ENCODE measurements around the gene OVAAL. TPM values are rescaled to one million over a fixed set of nuclear protein-coding genes. Genes with fewer than 3 reads are reported as not detected.

OVAAL gene
- polyA plus RNA-seq (2013, experiment 1 of 4) = not detected
- not detected for polyA plus RNA-seq (2013, experiment 2 of 4)
- not detected for polyA plus RNA-seq (2013, experiment 3 of 4)
- not detected for polyA plus RNA-seq (2013, experiment 4 of 4)

DNA sequence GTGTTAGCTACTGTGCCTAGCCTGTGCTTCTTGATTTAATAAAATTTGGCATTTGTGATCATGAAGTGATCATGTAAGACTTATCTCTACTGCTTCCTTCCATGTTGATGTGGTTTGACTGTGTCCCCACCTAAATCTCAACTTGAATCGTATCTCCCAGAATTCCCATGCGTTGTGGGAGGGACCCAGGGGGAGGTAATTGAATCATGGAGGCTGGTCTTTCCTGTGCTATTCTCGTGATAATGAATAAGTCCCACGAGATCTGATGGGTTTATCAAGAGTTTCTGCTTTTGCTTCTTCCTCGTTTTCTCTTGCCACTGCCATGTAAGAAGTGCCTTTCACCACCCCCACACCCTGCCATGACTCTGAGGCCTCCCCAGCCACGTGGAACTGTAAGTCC is at the start of gene OVAAL:
Gene OVAAL (plus strand): TSS at position 301 of the 400 bp plus-strand sequence.
- WGBS, 2 experiments = 86 to 87% methylated on average over 6 of the region's 6 CpGs
- Histone ChIP-seq H3K4me3 (ENCODE audit: insufficient read depth, low read depth, low read length) (no peak within 1 kb of the TSS), H3K27ac (ENCODE audit: insufficient read depth, low read depth, low read length, poor library complexity, severe bottlenecking) (no peak within 1 kb of the TSS), H3K4me1 (ENCODE audit: control insufficient read depth, insufficient read depth, low read length) (no peaks in the 10 kb centered on the region), H3K9me3 (ENCODE audit: control insufficient read depth, low read length) (no peaks in the 10 kb centered on the region), H3K36me3 (ENCODE audit: control insufficient read depth, insufficient read depth, low read length) (no peaks in the 10 kb centered on the region), H3K27me3 (ENCODE audit: control insufficient read depth, insufficient read depth, low read length, poor library complexity, severe bottlenecking) (no peaks in the 10 kb centered on the region)

DNA sequence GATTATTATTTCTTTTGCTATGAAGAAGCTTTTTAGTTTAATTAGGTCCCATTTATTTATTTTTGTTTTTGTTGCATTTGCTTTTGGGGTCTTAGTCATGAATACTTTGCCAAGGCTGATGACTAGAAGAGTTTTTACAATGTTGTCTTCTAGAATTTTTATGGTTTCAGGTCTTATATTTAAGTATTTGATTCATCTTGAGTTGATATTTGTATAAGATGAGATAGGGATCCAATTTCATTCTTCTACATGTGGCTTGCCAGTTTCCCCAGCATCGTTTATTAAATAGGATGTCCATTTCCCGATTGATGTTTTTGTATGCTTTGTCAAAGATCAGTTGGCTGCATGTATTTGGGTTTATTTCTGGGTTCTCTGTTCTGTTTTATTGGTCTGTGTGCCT is 47.9 kb upstream of the OVAAL start:
- H3K27me3 ChIP-seq (ENCODE audit: control insufficient read depth, insufficient read depth, low read length, poor library complexity, severe bottlenecking) = no peaks in the 10 kb centered on the region
- WGBS, 2 experiments = 89 to 95% methylated on average over 2 of the region's 2 CpGs
- H3K9me3 ChIP-seq (ENCODE audit: control insufficient read depth, low read length) = no peaks in the 10 kb centered on the region
- no peaks in the 10 kb centered on the region for H3K36me3 ChIP-seq (ENCODE audit: control insufficient read depth, insufficient read depth, low read length)
- no peak overlapping the region for H3K4me3 ChIP-seq (ENCODE audit: insufficient read depth, low read depth, low read length)
- H3K27ac ChIP-seq (ENCODE audit: insufficient read depth, low read depth, low read length, poor library complexity, severe bottlenecking) = no peak overlapping the region
- no peaks in the 10 kb centered on the region for H3K4me1 ChIP-seq (ENCODE audit: control insufficient read depth, insufficient read depth, low read length)

DNA sequence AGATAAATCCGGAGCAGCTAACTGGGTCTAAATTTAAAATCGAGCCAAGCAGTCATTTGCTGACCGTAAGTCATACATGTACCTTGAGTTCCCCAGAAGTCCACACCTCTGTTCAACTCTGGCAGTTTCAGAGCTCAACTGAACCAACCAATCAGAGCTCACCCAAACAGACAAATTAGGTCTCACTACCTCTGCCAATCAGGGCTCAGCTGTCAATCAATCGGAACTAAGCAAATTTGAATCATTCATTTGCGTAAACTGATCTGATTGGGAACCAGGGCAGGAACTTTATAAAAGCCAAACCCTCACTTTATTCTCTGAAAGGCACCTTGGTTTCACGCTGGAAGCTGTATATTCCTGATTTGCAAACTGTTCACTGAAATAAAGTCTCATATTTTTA is 45.2 kb upstream of the OVAAL start:
- H3K4me3 ChIP-seq (ENCODE audit: insufficient read depth, low read depth, low read length) = no peak overlapping the region
- 93 to 97% methylated on average over 6 of the region's 6 CpGs for WGBS, 2 experiments

DNA sequence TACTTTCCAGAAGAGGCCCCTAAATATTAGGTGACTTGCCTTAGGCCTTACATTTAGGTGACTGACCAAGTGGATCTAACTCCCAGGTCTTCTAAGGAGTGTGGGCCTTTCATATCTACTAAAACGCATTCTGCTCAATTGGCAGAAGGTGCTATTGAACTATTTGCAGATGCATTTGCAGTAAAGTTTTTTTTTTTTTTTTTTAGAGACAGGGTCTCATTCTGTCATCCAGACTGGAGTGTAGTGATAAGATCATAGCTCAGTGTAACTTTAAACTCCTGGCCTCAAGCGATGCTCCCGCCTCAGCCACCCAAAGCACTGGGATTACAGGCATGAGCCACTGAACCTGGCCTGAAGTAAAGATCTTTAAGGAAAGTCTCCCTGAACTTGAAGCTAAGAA is 43.4 kb upstream of the OVAAL start:
- Histone ChIP-seq H3K36me3 (ENCODE audit: control insufficient read depth, insufficient read depth, low read length) (no peaks in the 10 kb centered on the region), H3K4me1 (ENCODE audit: control insufficient read depth, insufficient read depth, low read length) (no peaks in the 10 kb centered on the region), H3K27ac (ENCODE audit: insufficient read depth, low read depth, low read length, poor library complexity, severe bottlenecking) (no peak overlapping the region), H3K4me3 (ENCODE audit: insufficient read depth, low read depth, low read length) (no peak overlapping the region), H3K9me3 (ENCODE audit: control insufficient read depth, low read length) (no peaks in the 10 kb centered on the region), H3K27me3 (ENCODE audit: control insufficient read depth, insufficient read depth, low read length, poor library complexity, severe bottlenecking) (no peaks in the 10 kb centered on the region)
- WGBS, 2 experiments = 73 to 83% methylated on average over 3 of the region's 3 CpGs

More for the DNA sequence above, 45.2 kb upstream of the OVAAL start:
- Histone ChIP-seq H3K4me1 (ENCODE audit: control insufficient read depth, insufficient read depth, low read length) (no peaks in the 10 kb centered on the region), H3K36me3 (ENCODE audit: control insufficient read depth, insufficient read depth, low read length) (no peaks in the 10 kb centered on the region), H3K27me3 (ENCODE audit: control insufficient read depth, insufficient read depth, low read length, poor library complexity, severe bottlenecking) (no peaks in the 10 kb centered on the region), H3K27ac (ENCODE audit: insufficient read depth, low read depth, low read length, poor library complexity, severe bottlenecking) (no peak overlapping the region), H3K9me3 (ENCODE audit: control insufficient read depth, low read length) (no peaks in the 10 kb centered on the region)

DNA sequence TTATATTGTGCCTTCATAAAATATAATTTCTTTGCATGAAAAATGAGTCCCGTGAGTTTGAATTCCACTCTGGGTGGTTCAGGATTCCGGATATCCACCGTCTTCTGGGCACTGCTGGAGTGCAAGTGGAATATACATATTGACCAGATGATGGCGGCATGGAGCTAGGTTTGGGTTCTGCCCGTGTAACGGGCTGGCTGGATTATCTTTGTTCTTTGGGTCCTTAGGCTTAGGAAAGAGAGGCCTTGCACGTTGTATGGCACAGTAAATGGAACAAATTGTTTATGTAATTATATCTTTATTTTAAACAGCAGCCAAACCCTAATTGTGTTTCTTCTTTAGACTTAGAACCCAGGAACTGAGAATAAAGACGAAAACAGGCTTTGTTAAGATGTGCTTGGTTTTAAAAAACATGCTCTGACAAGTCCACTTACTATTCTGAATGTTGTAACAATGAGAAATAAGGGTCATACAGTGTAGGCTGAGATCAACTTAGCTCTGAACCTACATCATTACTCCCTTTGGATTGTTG is 42.8 kb upstream of the OVAAL start:
- Histone ChIP-seq H3K9me3 (ENCODE audit: control insufficient read depth, low read length) (no peaks in the 10 kb centered on the region), H3K27me3 (ENCODE audit: control insufficient read depth, insufficient read depth, low read length, poor library complexity, severe bottlenecking) (no peaks in the 10 kb centered on the region), H3K4me1 (ENCODE audit: control insufficient read depth, insufficient read depth, low read length) (no peaks in the 10 kb centered on the region), H3K36me3 (ENCODE audit: control insufficient read depth, insufficient read depth, low read length) (no peaks in the 10 kb centered on the region), H3K27ac (ENCODE audit: insufficient read depth, low read depth, low read length, poor library complexity, severe bottlenecking) (no peak overlapping the region), H3K4me3 (ENCODE audit: insufficient read depth, low read depth, low read length) (no peak overlapping the region)
- 9 to 12% methylated on average over 7 to 8 of the region's 8 CpGs for WGBS, 2 experiments

DNA sequence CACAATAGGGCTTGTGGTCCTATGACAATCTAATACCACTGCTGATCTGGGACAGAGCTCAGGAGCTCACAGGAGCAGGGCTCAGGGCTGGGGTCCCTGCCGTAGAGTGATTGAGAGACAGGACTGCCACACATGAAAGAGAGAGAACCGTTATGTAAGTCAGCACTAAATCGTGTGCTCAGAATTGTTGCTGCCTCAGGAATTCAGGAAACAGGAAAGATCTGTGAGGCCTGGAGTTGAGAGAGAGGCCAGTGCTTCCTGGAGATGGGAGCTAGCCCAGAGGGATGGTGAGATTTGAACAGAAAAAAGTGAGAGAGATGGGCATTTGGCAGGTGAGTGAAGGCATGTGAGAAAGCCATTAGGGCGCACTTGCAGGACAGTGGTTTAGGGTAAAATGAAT is 38.9 kb upstream of the OVAAL start:
- H3K27ac ChIP-seq (ENCODE audit: insufficient read depth, low read depth, low read length, poor library complexity, severe bottlenecking) = no peak overlapping the region
- H3K4me1 ChIP-seq (ENCODE audit: control insufficient read depth, insufficient read depth, low read length) = no peaks in the 10 kb centered on the region
- WGBS, 2 experiments = 80 to 84% methylated on average over 4 of the region's 4 CpGs

DNA sequence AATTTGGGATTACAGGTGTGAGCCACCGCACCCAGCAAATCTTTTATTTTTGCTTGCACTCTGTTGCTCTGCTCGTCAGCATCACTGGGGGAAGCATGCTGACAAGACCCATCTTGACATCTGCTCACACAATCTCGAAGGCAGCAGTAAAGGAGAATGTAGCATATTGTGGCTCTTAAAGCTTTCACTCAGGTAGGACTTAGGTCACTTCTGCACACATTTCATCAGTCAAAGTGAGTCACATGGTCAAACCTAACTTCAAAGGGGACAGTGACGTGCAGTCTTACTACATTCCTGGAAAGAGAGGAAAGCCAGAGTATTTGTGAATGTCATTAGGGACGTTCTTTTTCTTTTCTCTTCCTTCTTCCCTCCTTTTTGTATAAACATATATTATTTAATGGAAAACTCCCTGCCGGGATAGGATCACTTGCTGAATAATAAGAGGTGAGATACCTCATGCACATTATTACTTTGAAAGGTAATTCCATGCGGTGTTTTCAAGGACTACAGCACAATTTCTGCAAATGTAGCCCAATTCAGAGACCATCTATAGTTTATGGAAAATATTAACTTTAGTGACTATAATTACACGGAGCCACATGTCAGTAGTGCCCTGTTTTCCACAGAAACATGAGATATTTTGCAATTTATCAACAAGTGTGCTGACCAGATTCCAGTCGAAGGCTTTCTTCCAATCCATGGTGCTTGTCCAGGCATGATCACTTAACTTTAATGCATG is 37.1 kb upstream of the OVAAL start:
- no peaks in the 10 kb centered on the region for H3K36me3 ChIP-seq (ENCODE audit: control insufficient read depth, insufficient read depth, low read length)
- H3K27ac ChIP-seq (ENCODE audit: insufficient read depth, low read depth, low read length, poor library complexity, severe bottlenecking) = no peak overlapping the region
- no peak overlapping the region for H3K4me3 ChIP-seq (ENCODE audit: insufficient read depth, low read depth, low read length)
- WGBS, 2 experiments = 80 to 90% methylated on average over 7 to 8 of the region's 9 CpGs
- H3K27me3 ChIP-seq (ENCODE audit: control insufficient read depth, insufficient read depth, low read length, poor library complexity, severe bottlenecking) = no peaks in the 10 kb centered on the region
- H3K4me1 ChIP-seq (ENCODE audit: control insufficient read depth, insufficient read depth, low read length) = no peaks in the 10 kb centered on the region
- H3K9me3 ChIP-seq (ENCODE audit: control insufficient read depth, low read length) = no peaks in the 10 kb centered on the region

More for the DNA sequence above, 38.9 kb upstream of the OVAAL start:
- Histone ChIP-seq H3K27me3 (ENCODE audit: control insufficient read depth, insufficient read depth, low read length, poor library complexity, severe bottlenecking) (no peaks in the 10 kb centered on the region), H3K9me3 (ENCODE audit: control insufficient read depth, low read length) (no peaks in the 10 kb centered on the region), H3K4me3 (ENCODE audit: insufficient read depth, low read depth, low read length) (no peak overlapping the region), H3K36me3 (ENCODE audit: control insufficient read depth, insufficient read depth, low read length) (no peaks in the 10 kb centered on the region)

DNA sequence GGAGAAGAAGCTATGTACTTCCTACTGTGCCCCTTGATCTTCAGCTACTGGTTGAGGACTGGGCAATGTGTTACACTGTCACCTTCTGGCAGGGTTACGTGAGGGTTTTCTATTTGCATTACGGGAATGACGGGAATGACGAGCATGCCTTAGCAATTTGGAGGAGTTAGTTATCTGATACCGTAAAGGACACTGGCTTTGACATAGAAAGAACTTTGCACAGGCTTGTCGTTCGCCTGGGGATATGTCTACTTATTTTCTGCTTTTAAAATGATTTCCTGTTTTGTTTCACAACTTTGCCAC is 36.6 kb upstream of the OVAAL start:
- Histone ChIP-seq H3K36me3 (ENCODE audit: control insufficient read depth, insufficient read depth, low read length) (no peaks in the 10 kb centered on the region), H3K4me3 (ENCODE audit: insufficient read depth, low read depth, low read length) (no peak overlapping the region), H3K27me3 (ENCODE audit: control insufficient read depth, insufficient read depth, low read length, poor library complexity, severe bottlenecking) (no peaks in the 10 kb centered on the region), H3K27ac (ENCODE audit: insufficient read depth, low read depth, low read length, poor library complexity, severe bottlenecking) (no peak overlapping the region), H3K4me1 (ENCODE audit: control insufficient read depth, insufficient read depth, low read length) (no peaks in the 10 kb centered on the region), H3K9me3 (ENCODE audit: control insufficient read depth, low read length) (no peaks in the 10 kb centered on the region)
- 81 to 86% methylated on average over 7 of the region's 7 CpGs for WGBS, 2 experiments

DNA sequence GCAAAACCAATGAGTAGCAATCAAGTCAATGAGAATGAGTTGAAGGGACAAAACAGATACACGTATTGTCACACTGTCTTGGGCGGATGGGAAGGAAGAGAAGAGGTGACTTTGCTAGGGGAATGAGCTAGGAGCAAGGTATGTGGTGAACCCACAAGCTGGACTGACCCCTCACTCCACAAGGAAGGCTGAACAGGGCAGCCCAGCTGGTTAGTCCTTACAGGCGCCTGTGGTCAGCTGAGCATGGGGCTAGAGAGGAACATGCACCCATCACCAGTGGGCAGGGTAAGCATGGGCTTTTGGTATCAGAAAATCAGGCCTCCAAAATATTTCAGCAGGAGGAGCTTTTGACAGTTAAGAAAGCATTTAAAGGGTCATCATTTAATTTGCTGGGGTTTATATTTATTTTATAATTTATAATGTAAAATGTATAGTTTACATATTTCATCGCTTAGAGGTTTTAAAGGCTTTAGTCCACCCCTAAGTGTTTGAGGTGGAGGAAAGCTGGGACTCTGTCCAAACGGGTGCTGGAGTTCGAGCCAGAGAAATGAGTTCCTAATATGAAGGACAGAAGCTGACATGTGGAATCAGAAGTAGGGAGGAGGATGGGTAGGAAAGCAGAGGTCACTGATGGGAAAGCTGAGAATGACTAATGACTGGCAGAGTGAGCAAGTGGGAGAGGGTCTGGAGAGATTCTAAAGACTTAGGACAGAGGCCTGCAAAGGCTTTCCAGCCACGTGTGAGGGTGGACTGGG is 34.4 kb upstream of the OVAAL start:
- no peak overlapping the region for H3K4me3 ChIP-seq (ENCODE audit: insufficient read depth, low read depth, low read length)
- no peaks in the 10 kb centered on the region for H3K9me3 ChIP-seq (ENCODE audit: control insufficient read depth, low read length)
- H3K27me3 ChIP-seq (ENCODE audit: control insufficient read depth, insufficient read depth, low read length, poor library complexity, severe bottlenecking) = no peaks in the 10 kb centered on the region
- no peaks in the 10 kb centered on the region for H3K36me3 ChIP-seq (ENCODE audit: control insufficient read depth, insufficient read depth, low read length)
- H3K4me1 ChIP-seq (ENCODE audit: control insufficient read depth, insufficient read depth, low read length) = no peaks in the 10 kb centered on the region
- H3K27ac ChIP-seq (ENCODE audit: insufficient read depth, low read depth, low read length, poor library complexity, severe bottlenecking) = no peak overlapping the region
- 91 to 93% methylated on average over 7 of the region's 7 CpGs for WGBS, 2 experiments

DNA sequence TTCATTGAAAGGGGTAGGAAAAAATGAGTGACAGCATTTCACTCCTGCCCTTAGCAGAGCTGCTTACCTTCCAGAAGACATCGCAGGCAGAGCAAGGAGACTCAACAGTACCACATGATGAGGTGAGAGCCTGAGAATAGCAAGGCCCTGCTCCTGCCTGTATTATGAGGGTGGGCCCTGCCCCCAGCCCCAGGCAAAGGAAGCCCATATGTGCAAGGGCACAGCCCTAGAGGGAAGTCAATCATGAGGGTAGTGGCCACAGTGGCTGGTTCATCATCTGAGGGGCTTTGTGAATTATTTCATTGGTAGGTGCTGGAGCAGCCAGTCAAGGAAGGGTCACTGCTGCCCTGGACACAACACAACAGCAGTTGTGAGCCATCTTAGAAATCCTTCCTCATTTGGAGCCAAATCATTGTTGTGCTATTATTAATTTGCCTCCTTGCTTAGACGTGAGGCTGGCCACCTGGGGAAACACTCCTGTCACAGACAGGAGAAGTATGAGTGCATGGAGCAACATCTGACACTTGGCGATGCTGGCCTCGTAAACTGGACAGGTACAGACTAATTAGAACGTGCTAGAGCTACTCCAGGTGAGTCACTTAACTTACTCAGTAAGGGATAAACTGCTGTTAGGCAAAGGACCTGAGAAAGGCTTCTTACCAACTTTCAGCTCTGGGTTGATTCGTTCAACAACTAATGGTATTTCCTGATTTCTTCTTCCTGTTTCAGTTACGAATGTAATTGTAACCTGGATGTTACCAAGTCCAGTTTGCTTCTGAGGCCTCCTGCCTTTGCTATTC is 33.6 kb upstream of the OVAAL start:
- H3K27ac ChIP-seq (ENCODE audit: insufficient read depth, low read depth, low read length, poor library complexity, severe bottlenecking) = no peak overlapping the region
- H3K36me3 ChIP-seq (ENCODE audit: control insufficient read depth, insufficient read depth, low read length) = no peaks in the 10 kb centered on the region
- H3K4me3 ChIP-seq (ENCODE audit: insufficient read depth, low read depth, low read length) = no peak overlapping the region
- 88 to 90% methylated on average over 7 of the region's 7 CpGs for WGBS, 2 experiments
- H3K27me3 ChIP-seq (ENCODE audit: control insufficient read depth, insufficient read depth, low read length, poor library complexity, severe bottlenecking) = no peaks in the 10 kb centered on the region
- H3K9me3 ChIP-seq (ENCODE audit: control insufficient read depth, low read length) = no peaks in the 10 kb centered on the region
- no peaks in the 10 kb centered on the region for H3K4me1 ChIP-seq (ENCODE audit: control insufficient read depth, insufficient read depth, low read length)
